Fibroblast of peridontal ligament (primary cell): ENCODE data around the gene FHDC1.

Experiments
- DNase-seq: peaks from one replicate; pipeline ENCODE4 v3.0.0-alpha.2; 2010; ENCODE audit errors: extremely low read depth

FHDC1 gene

GRCh38 chr4:152981278-152981677 is 45.2 kb downstream of the FHDC1 start:
- no peak for DNase-seq

- no peak for DNase-seq
These were observed 45.7 kb downstream of the FHDC1 start for GRCh38 chr4:152981842-152982241.

GRCh38 chr4:152983221-152983620 is 47.1 kb downstream of the FHDC1 start:
- no peak for DNase-seq

GRCh38 chr4:152983774-152984411 is 47.8 kb downstream of the FHDC1 start:
- peak; percentile 35 for DNase-seq

- no peak for DNase-seq
These were observed 52.8 kb downstream of the FHDC1 start for GRCh38 chr4:152988721-152989553.

- DNase-seq = no peak
These were observed 53.4 kb downstream of the FHDC1 start for GRCh38 chr4:152989554-152989970.

- no peak for DNase-seq
These were observed 54.5 kb downstream of the FHDC1 start for GRCh38 chr4:152990471-152991131.

GRCh38 chr4:152991398-152991797 is 55.3 kb downstream of the FHDC1 start:
- DNase-seq = no peak

- DNase-seq = no peak
These were observed 55.9 kb downstream of the FHDC1 start for GRCh38 chr4:152992027-152992426.

- no peak for DNase-seq
These were observed 56.3 kb downstream of the FHDC1 start for GRCh38 chr4:152992466-152992865.

GRCh38 chr4:152994038-152994437 is 57.9 kb downstream of the FHDC1 start:
- DNase-seq = no peak

GRCh38 chr4:152996111-152996571 is 60.0 kb downstream of the FHDC1 start:
- no peak for DNase-seq

GRCh38 chr4:152996672-152997071 is 60.5 kb downstream of the FHDC1 start:
- no peak for DNase-seq

- no peak for DNase-seq
These were observed 61.2 kb downstream of the FHDC1 start for GRCh38 chr4:152997288-152997687.

- DNase-seq = no peak
These were observed 61.8 kb downstream of the FHDC1 start for GRCh38 chr4:152997771-152998487.

GRCh38 chr4:152998861-152999260 is 62.7 kb downstream of the FHDC1 start:
- no peak for DNase-seq

GRCh38 chr4:152999346-153000075 is 63.4 kb downstream of the FHDC1 start:
- no peak for DNase-seq

GRCh38 chr4:153000076-153000420 is 63.9 kb downstream of the FHDC1 start:
- no peak for DNase-seq

- no peak for DNase-seq
These were observed 65.5 kb downstream of the FHDC1 start for GRCh38 chr4:153001626-153002025.

GRCh38 chr4:153002110-153002509 is 66.0 kb downstream of the FHDC1 start:
- no peak for DNase-seq

- no peak for DNase-seq
These were observed 68.1 kb downstream of the FHDC1 start for GRCh38 chr4:153004081-153004850.
